DOHH2 (cell line): Measurements from ENCODE around the gene CMSS1.

Experiments
- H3F3A ChIP-seq: fragments of 200-600 bp; sonication (generic), shearing (Covaris generic); 2 replicates; pipeline ENCODE4 v1.6.0; 2016; ENCODE audit warnings: antibody characterized with exemption, mild to moderate bottlenecking; ENCODE audit not compliant: control insufficient read depth, insufficient read depth
- H3K27ac ChIP-seq: fragments of 200-600 bp; sonication (generic); 2 replicates; pipeline ENCODE4 v1.5.1; 2014; ENCODE audit warnings: low read depth, mild to moderate bottlenecking, low read length, moderate library complexity
- H3K27me3 ChIP-seq: fragments of 200-600 bp; sonication (generic); 2 replicates; pipeline ENCODE4 v1.6.1; 2014; ENCODE audit warnings: mild to moderate bottlenecking, low read length, mixed read lengths; ENCODE audit not compliant: control insufficient read depth
- H3K36me3 ChIP-seq: fragments of 200-600 bp; sonication (generic); 2 replicates; pipeline ENCODE4 v1.6.1; 2014; ENCODE audit warnings: mild to moderate bottlenecking, low read length, moderate library complexity, mixed read lengths; ENCODE audit not compliant: control insufficient read depth
- H3K4me1 ChIP-seq: fragments of 200-600 bp; sonication (generic); 2 replicates; pipeline ENCODE4 v1.6.1; 2014; ENCODE audit warnings: mild to moderate bottlenecking, low read length, mixed read lengths; ENCODE audit not compliant: control insufficient read depth
- H3K4me2 ChIP-seq: fragments of 200-600 bp; sonication (generic); 2 replicates; pipeline ENCODE4 v1.6.0; 2014; ENCODE audit warnings: mild to moderate bottlenecking, low read length, moderate library complexity
- H3K4me3 ChIP-seq: fragments of 200-600 bp; sonication (generic); 2 replicates; pipeline ENCODE4 v1.5.1; 2014; ENCODE audit warnings: mild to moderate bottlenecking, low read length, mixed read lengths
- H3K79me2 ChIP-seq: fragments of 200-600 bp; sonication (generic); 2 replicates; pipeline ENCODE4 v1.6.1; 2014; ENCODE audit warnings: mild to moderate bottlenecking, low read length, mixed read lengths; ENCODE audit not compliant: control insufficient read depth
- H3K9me2 ChIP-seq: fragments of 200-600 bp; sonication (generic); replicated peaks from 2 replicates; pipeline ENCODE4 v1.6.1; 2014; ENCODE audit warnings: mild to moderate bottlenecking, low read length, mixed read lengths; ENCODE audit not compliant: control insufficient read depth
- H3K9me3 ChIP-seq: fragments of 200-600 bp; sonication (generic); 2 replicates; pipeline ENCODE4 v1.6.1; 2014; ENCODE audit warnings: antibody characterized with exemption, low read length, mixed read lengths; ENCODE audit not compliant: control insufficient read depth, insufficient read depth
- H4K20me1 ChIP-seq: fragments of 200-600 bp; sonication (generic); 2 replicates; pipeline ENCODE4 v1.6.0; 2014; ENCODE audit warnings: low read depth, mild to moderate bottlenecking, antibody characterized with exemption, low read length, moderate library complexity; ENCODE audit not compliant: control insufficient read depth, insufficient read depth
- CTCF ChIP-seq: fragments of 200-600 bp; sonication (generic); IDR thresholded peaks from one replicate; pipeline ENCODE4 v1.5.1; 2014; ENCODE audit warnings: antibody characterized with exemption, mild to moderate bottlenecking, low read depth, low read length; ENCODE audit not compliant: poor library complexity, severe bottlenecking
- EZH2phosphoT487 ChIP-seq: fragments of 200-600 bp; sonication (generic); IDR thresholded peaks from 2 replicates; pipeline ENCODE4 v1.6.1; 2017; ENCODE audit warnings: borderline replicate concordance, mild to moderate bottlenecking, antibody characterized with exemption, low read length, moderate library complexity, mixed read lengths

Gene CMSS1

GRCh38 chr3:100075851-100076730, 258.4 kb downstream of the CMSS1 start:
- H3K4me1 ChIP-seq, result peaks cover 11% of the 10 kb centered on the region
- no peaks in the 10 kb centered on the region for H3K9me2 ChIP-seq
- H3K27me3 ChIP-seq, result no peaks in the 10 kb centered on the region

GRCh38 chr3:100076731-100077529, 259.3 kb downstream of the CMSS1 start:
- Histone ChIP-seq H3K4me3 (no peak overlapping the region), H3K4me1 (peaks cover 11% of the 10 kb centered on the region), H4K20me1 (no peaks in the 10 kb centered on the region), H3K27ac (no peak overlapping the region), H3K4me2 (no peak overlapping the region), H3K9me2 (no peaks in the 10 kb centered on the region), H3K79me2 (no peaks in the 10 kb centered on the region), H3K27me3 (no peaks in the 10 kb centered on the region), H3K36me3 (no peaks in the 10 kb centered on the region), H3K9me3 (no peaks in the 10 kb centered on the region), H3F3A (no peaks in the 10 kb centered on the region)
- TF ChIP-seq EZH2phosphoT487 (no peak), CTCF (no peak)

More at GRCh38 chr3:100075851-100076730, 258.4 kb downstream of the CMSS1 start:
- Histone ChIP-seq H3K79me2 (no peaks in the 10 kb centered on the region), H4K20me1 (no peaks in the 10 kb centered on the region), H3K9me3 (no peaks in the 10 kb centered on the region), H3K36me3 (no peaks in the 10 kb centered on the region), H3F3A (no peaks in the 10 kb centered on the region), H3K27ac (no peak overlapping the region), H3K4me3 (no peak overlapping the region), H3K4me2 (no peak overlapping the region)
- no peak for TF ChIP-seq EZH2phosphoT487
- TF ChIP-seq CTCF, result no peak

GRCh38 chr3:100079328-100079727, 261.7 kb downstream of the CMSS1 start:
- Histone ChIP-seq H3K4me1 (0 out of 2 replicates have a peak, but pooled peaks cover 2% of the 10 kb centered on the region), H3F3A (no peaks in the 10 kb centered on the region), H3K27me3 (no peaks in the 10 kb centered on the region), H3K36me3 (no peaks in the 10 kb centered on the region), H3K4me3 (no peak overlapping the region), H3K79me2 (no peaks in the 10 kb centered on the region), H3K4me2 (no peak overlapping the region), H4K20me1 (no peaks in the 10 kb centered on the region), H3K9me2 (no peaks in the 10 kb centered on the region), H3K27ac (no peak overlapping the region), H3K9me3 (no peaks in the 10 kb centered on the region)
- TF ChIP-seq EZH2phosphoT487 (no peak), CTCF (no peak)
